Immature natural killer cell (primary cell): ENCODE measurements around the gene USP48. TPM values are rescaled to one million over a fixed set of nuclear protein-coding genes. Genes with fewer than 3 reads are reported as not detected.

Experiments used
- DNase-seq, 3 donors: peaks; one replicate each; pipeline ENCODE4 v3.0.0; 2022; ENCODE audit warnings: mixed read lengths in 1 of 3
- H3K27ac Mint-ChIP-seq, 6 donors: one replicate each; pipeline ENCODE4 v1.8.0; 2020; ENCODE audit warnings: mixed read lengths in 6 of 6, mild to moderate bottlenecking in 5 of 6, inconsistent platforms in 4 of 6, moderate library complexity in 3 of 6
- H3K27me3 Mint-ChIP-seq, 3 donors: one replicate each; pipeline ENCODE4 v1.8.0; 2020 to 2021; ENCODE audit warnings: low read depth in 3 of 3, mild to moderate bottlenecking in 3 of 3, mixed read lengths in 3 of 3, moderate library complexity in 3 of 3, inconsistent platforms in 1 of 3
- H3K36me3 Mint-ChIP-seq, 3 donors: one replicate each; pipeline ENCODE4 v1.8.0; 2020; ENCODE audit warnings: mixed read lengths in 3 of 3, inconsistent platforms in 2 of 3, mild to moderate bottlenecking in 2 of 3
- H3K4me1 Mint-ChIP-seq, 2 donors: one replicate each; pipeline ENCODE4 v1.8.0; 2020; ENCODE audit warnings: inconsistent platforms in 2 of 2, mild to moderate bottlenecking in 2 of 2, mixed read lengths in 2 of 2, moderate library complexity in 1 of 2
- H3K4me3 Mint-ChIP-seq, 5 donors: one replicate each; pipeline ENCODE4 v1.8.0; 2020; ENCODE audit warnings: mild to moderate bottlenecking in 5 of 5, mixed read lengths in 5 of 5, inconsistent platforms in 3 of 5, moderate library complexity in 3 of 5
- H3K9me3 Mint-ChIP-seq, 6 donors: one replicate each; pipeline ENCODE4 v1.8.0; 2020; ENCODE audit warnings: mild to moderate bottlenecking in 6 of 6, mixed read lengths in 6 of 6, inconsistent platforms in 4 of 6, moderate library complexity in 3 of 6
- polyA plus RNA-seq, 3 donors: library from polyadenylated mRNA; unstranded; fragments of 300-500 nt; fragmentation: Illumina TruSeq; gene quantifications; one replicate each; pipeline ENCODE4 v1.2.3, GENCODE V29; 2021

Gene USP48
- polyA plus RNA-seq, 3 donors from 2014 or later = 24.9 to 31.8 (median 26.3) TPM

GRCh38 chr1:21647431-21648351 lies 135.3 kb downstream of the USP48 start:
- peaks cover 0 to 2% (median 0%) of the 10 kb centered on the region in 6 donors for H3K9me3 Mint-ChIP-seq
- DNase-seq = peak in 1 of 3 donors; percentile 10
- H3K27me3 Mint-ChIP-seq = peaks cover 6 to 20% (median 7%) of the 10 kb centered on the region in 3 donors
- H3K27ac Mint-ChIP-seq = no peak overlapping the region
- no peaks in the 10 kb centered on the region for H3K36me3 Mint-ChIP-seq
- peaks cover 11 to 15% of the 10 kb centered on the region in 2 donors for H3K4me1 Mint-ChIP-seq
- H3K4me3 Mint-ChIP-seq = no peak overlapping the region

GRCh38 chr1:21645550-21645949 lies 137.4 kb downstream of the USP48 start:
- no peak for DNase-seq
- no peaks in the 10 kb centered on the region for H3K36me3 Mint-ChIP-seq
- H3K4me1 Mint-ChIP-seq = peaks cover 0 to 2% of the 10 kb centered on the region in 2 donors
- H3K4me3 Mint-ChIP-seq = no peak overlapping the region
- H3K9me3 Mint-ChIP-seq = peaks cover 0 to 2% (median 0%) of the 10 kb centered on the region in 6 donors
- H3K27ac Mint-ChIP-seq = no peak overlapping the region
- H3K27me3 Mint-ChIP-seq = peaks cover 4 to 15% (median 6%) of the 10 kb centered on the region in 3 donors

- DNase-seq = no peak
- H3K4me3 Mint-ChIP-seq = no peak overlapping the region
- no peaks in the 10 kb centered on the region for H3K36me3 Mint-ChIP-seq
- H3K27me3 Mint-ChIP-seq = peaks cover 4 to 15% (median 7%) of the 10 kb centered on the region in 3 donors
- no peak overlapping the region for H3K27ac Mint-ChIP-seq
- H3K4me1 Mint-ChIP-seq = peaks cover 0 to 2% of the 10 kb centered on the region in 2 donors
- H3K9me3 Mint-ChIP-seq = peaks cover 0 to 2% (median 0%) of the 10 kb centered on the region in 6 donors
Measured at GRCh38 chr1:21644906-21645305, 138.0 kb downstream of the USP48 start.

GRCh38 chr1:21644348-21644747 lies 138.6 kb downstream of the USP48 start:
- no peak overlapping the region for H3K27ac Mint-ChIP-seq
- no peaks in the 10 kb centered on the region for H3K36me3 Mint-ChIP-seq
- DNase-seq = no peak
- no peak overlapping the region for H3K4me3 Mint-ChIP-seq
- peaks cover 0 to under 1% of the 10 kb centered on the region in 2 donors for H3K4me1 Mint-ChIP-seq
- H3K9me3 Mint-ChIP-seq = peaks cover 0 to 2% (median 0%) of the 10 kb centered on the region in 6 donors
- H3K27me3 Mint-ChIP-seq = peaks cover 4 to 15% (median 8%) of the 10 kb centered on the region in 3 donors

- peaks cover 4 to 16% (median 8%) of the 10 kb centered on the region in 3 donors for H3K27me3 Mint-ChIP-seq
- H3K4me3 Mint-ChIP-seq = no peak overlapping the region
- H3K36me3 Mint-ChIP-seq = no peaks in the 10 kb centered on the region
- DNase-seq = no peak
- H3K27ac Mint-ChIP-seq = no peak overlapping the region
- H3K9me3 Mint-ChIP-seq = no peaks in the 10 kb centered on the region
- no peaks in the 10 kb centered on the region for H3K4me1 Mint-ChIP-seq
Measured at GRCh38 chr1:21643624-21644023, 139.3 kb downstream of the USP48 start.

- H3K27me3 Mint-ChIP-seq = peaks cover 2 to 11% (median 4%) of the 10 kb centered on the region in 3 donors
- no peaks in the 10 kb centered on the region for H3K36me3 Mint-ChIP-seq
- no peak overlapping the region for H3K4me3 Mint-ChIP-seq
- DNase-seq = no peak
- H3K9me3 Mint-ChIP-seq = no peaks in the 10 kb centered on the region
- H3K27ac Mint-ChIP-seq = no peak overlapping the region
- no peaks in the 10 kb centered on the region for H3K4me1 Mint-ChIP-seq
Measured at GRCh38 chr1:21641967-21642739, 140.8 kb downstream of the USP48 start.

- Mint-ChIP-seq H3K9me3 (no peaks in the 10 kb centered on the region), H3K27ac (no peak overlapping the region), H3K36me3 (no peaks in the 10 kb centered on the region), H3K4me3 (no peak overlapping the region), H3K27me3 (peaks cover 2 to 6% (median 2%) of the 10 kb centered on the region in 3 donors), H3K4me1 (no peaks in the 10 kb centered on the region)
- no peak for DNase-seq
Measured at GRCh38 chr1:21641537-21641936, 141.4 kb downstream of the USP48 start.

GRCh38 chr1:21641076-21641475 lies 141.9 kb downstream of the USP48 start:
- Mint-ChIP-seq H3K36me3 (no peaks in the 10 kb centered on the region), H3K27me3 (peaks cover 2 to 4% (median 2%) of the 10 kb centered on the region in 3 donors), H3K27ac (no peak overlapping the region), H3K4me3 (no peak overlapping the region), H3K4me1 (no peaks in the 10 kb centered on the region), H3K9me3 (no peaks in the 10 kb centered on the region)
- no peak for DNase-seq

- Mint-ChIP-seq H3K4me1 (no peaks in the 10 kb centered on the region), H3K36me3 (no peaks in the 10 kb centered on the region), H3K27me3 (peaks cover 2 to 4% (median 2%) of the 10 kb centered on the region in 3 donors), H3K4me3 (no peak overlapping the region), H3K27ac (no peak overlapping the region), H3K9me3 (no peaks in the 10 kb centered on the region)
- DNase-seq = no peak
Measured at GRCh38 chr1:21640653-21641052, 142.3 kb downstream of the USP48 start.

GRCh38 chr1:21639594-21640041 lies 143.3 kb downstream of the USP48 start:
- Mint-ChIP-seq H3K27me3 (peaks cover 2 to 8% (median 3%) of the 10 kb centered on the region in 3 donors), H3K36me3 (no peaks in the 10 kb centered on the region), H3K4me3 (no peak overlapping the region), H3K9me3 (no peaks in the 10 kb centered on the region), H3K4me1 (no peaks in the 10 kb centered on the region), H3K27ac (no peak overlapping the region)
- DNase-seq = no peak

GRCh38 chr1:21638531-21639341 lies 144.2 kb downstream of the USP48 start:
- peaks cover 2 to 8% (median 3%) of the 10 kb centered on the region in 3 donors for H3K27me3 Mint-ChIP-seq
- H3K4me1 Mint-ChIP-seq = no peaks in the 10 kb centered on the region
- no peaks in the 10 kb centered on the region for H3K9me3 Mint-ChIP-seq
- no peak overlapping the region for H3K27ac Mint-ChIP-seq
- H3K36me3 Mint-ChIP-seq = no peaks in the 10 kb centered on the region
- no peak overlapping the region for H3K4me3 Mint-ChIP-seq
- DNase-seq = no peak

- peaks cover 3 to 8% (median 4%) of the 10 kb centered on the region in 3 donors for H3K27me3 Mint-ChIP-seq
- H3K4me3 Mint-ChIP-seq = no peak overlapping the region
- H3K4me1 Mint-ChIP-seq = no peaks in the 10 kb centered on the region
- H3K27ac Mint-ChIP-seq = no peak overlapping the region
- H3K9me3 Mint-ChIP-seq = no peaks in the 10 kb centered on the region
- no peak for DNase-seq
- H3K36me3 Mint-ChIP-seq = no peaks in the 10 kb centered on the region
Measured at GRCh38 chr1:21637514-21637913, 145.4 kb downstream of the USP48 start.

GRCh38 chr1:21636029-21636428 lies 146.9 kb downstream of the USP48 start:
- Mint-ChIP-seq H3K27ac (no peak overlapping the region), H3K27me3 (peaks cover 3 to 10% (median 5%) of the 10 kb centered on the region in 3 donors), H3K36me3 (no peaks in the 10 kb centered on the region), H3K4me3 (no peak overlapping the region), H3K9me3 (no peaks in the 10 kb centered on the region), H3K4me1 (no peaks in the 10 kb centered on the region)
- no peak for DNase-seq
